ENCODE results near the gene POU6F2.
"Not testable (repeated sequence)": the region's sequence is repeated elsewhere in the genome, so short reads cannot be mapped to it uniquely, and the experiment has no call there.

Gene POU6F2

GRCh38 chr7:39001595-39001994 is 23.9 kb downstream of the POU6F2 start:
- DNase-seq (ENCODE audit: low read depth in 2 of 2) = no peak

- no peak for DNase-seq (ENCODE audit: low read depth in 2 of 2)
Observed at GRCh38 chr7:39002755-39003154, 25.0 kb downstream of the POU6F2 start.

DNA sequence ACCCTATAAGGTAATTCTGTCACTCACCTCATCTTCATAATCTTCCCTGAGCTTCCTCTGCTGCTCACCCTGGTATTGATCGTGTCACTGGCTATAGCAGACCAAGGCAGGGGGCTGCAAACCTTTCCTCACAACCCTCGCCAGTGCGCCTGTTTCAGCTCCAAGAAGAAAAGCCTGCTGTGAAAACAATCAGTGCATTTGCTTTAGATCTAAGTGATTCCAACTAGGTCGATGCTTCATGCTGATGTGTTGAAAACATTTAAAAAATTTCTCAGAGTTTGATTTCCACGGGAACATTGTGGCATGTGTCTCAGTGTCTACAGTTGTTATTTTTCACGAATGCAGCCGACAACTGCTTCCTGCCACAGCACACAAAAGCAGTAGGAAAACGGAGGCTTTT is 27.3 kb downstream of the POU6F2 start:
- DNase-seq (ENCODE audit: low read depth in 2 of 2) = no peak

DNA sequence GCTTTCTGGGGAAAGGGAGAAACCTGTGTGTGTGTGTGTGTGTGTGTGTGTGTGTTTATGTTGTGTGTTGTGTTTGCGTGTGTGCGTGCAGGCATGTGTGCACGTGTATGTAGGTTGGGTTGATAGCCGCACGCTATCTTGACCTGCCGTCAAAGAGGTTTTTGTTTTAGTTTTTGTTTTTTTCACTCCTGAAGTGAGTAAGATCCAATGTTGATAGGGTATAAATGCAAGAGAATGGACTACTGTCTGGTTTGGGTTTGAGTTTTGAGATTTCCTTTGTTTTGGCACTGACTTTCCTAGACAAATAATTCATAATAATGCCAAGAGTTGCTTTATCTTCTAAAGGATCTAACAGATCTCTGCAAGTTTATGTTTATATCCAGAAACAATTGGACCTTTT is 27.8 kb downstream of the POU6F2 start:
- DNase-seq (ENCODE audit: low read depth in 2 of 2) = no peak

GRCh38 chr7:39013049-39013939 is 35.6 kb downstream of the POU6F2 start:
- not testable (repeated sequence) for DNase-seq (ENCODE audit: low read depth in 2 of 2)

DNA sequence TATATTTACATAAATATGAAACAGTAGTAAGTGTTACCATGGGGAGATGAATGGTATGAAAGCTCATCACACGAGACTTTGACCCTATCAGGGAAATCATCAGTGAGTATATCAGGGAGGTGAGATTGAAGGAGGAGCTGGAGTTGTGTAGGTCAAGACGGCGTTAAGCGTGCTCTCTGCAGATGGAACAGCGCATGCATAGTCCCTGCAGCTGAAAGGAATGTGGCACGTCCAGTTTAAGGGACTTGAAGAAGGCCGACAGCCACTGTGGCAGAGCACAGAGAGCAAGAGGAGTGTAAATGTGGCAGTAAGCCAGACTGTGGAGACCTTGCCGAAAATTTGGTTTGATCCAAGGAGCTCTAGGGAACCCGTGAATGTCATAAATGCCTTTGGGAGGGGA is 38.9 kb downstream of the POU6F2 start:
- DNase-seq (ENCODE audit: low read depth in 2 of 2) = no peak

DNA sequence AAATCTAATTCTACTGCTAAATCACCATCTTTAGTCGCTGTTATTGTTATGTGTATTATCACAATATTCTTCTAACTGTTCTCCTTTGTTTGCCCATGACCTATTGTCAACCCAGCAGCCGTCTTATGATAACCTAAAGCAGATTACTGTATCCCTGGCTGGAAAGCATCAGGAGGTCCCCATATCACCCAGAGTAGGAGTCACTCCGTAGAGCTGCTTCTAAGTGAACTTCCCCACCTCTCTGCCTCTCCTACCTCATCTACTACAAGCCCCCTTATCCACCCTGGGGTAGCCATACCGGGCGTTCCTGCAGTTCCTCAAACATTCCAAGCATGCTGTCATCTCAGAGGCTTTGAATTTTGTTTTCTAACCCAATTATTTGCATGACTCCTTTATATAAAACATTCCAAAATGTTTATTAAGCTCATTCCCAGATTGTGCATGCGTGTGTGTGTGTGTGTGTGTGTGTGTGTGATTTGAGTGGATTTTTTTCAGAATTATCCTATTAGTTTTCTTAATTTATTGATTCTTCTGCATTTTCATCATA is 39.7 kb downstream of the POU6F2 start:
- no peak for DNase-seq (ENCODE audit: low read depth in 2 of 2)

GRCh38 chr7:39022796-39023195 is 45.1 kb downstream of the POU6F2 start:
- DNase-seq (ENCODE audit: low read depth in 2 of 2) = no peak

DNA sequence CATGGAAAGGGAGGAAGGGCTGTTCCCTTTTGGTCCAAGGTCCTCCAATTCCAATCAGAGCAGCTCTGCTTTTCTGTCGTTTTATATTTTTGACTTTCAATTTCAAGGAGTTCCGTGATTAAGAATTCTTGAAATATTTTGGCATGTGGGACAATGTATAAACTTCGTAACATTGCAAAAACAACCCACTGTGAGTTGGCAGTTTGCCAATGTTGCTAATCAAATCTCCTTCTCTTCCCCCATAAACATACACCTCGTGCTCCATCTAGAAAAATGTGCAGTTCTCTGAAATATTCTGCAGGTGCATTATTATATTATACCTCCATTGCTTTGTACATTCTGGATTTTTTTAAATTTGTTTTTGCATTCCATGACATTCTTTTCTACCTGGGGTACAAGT is 49.8 kb downstream of the POU6F2 start:
- DNase-seq (ENCODE audit: low read depth in 2 of 2) = no peak

DNA sequence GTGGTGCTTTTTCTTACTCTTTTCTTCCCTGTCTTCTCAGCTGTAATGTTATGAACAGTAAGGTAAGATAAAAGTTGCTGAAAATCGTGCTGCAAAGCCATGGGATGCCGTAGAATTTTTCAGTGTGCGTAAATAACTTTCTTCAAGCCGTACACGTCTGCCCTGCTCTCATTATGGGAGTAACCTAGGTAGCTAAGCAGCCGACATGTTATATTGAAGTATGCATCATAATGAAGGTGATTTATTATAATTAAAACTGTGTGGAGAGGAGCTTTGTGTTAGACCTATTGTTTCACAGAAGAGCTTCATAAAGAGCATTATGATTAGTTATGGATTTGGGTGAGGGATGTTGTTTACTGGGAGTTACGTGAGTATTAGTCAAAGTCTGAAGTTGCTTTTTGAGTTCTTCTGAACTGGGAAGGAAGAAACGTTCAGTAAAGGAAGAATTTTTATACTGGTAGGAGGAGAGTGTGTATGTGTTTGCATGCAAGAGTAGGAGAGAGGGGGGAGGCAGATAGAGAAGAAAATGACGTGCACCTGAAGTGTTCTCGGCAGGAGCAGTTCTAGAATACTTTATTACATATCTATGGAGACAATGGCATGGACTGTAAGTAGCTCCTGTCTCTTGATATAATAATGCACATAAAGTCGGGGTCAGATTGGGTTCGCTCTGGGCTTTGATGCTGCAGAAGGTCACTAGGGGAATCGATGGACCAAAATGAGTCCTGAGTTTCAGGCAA is 56.3 kb downstream of the POU6F2 start:
- DNase-seq (ENCODE audit: low read depth in 2 of 2) = no peak

DNA sequence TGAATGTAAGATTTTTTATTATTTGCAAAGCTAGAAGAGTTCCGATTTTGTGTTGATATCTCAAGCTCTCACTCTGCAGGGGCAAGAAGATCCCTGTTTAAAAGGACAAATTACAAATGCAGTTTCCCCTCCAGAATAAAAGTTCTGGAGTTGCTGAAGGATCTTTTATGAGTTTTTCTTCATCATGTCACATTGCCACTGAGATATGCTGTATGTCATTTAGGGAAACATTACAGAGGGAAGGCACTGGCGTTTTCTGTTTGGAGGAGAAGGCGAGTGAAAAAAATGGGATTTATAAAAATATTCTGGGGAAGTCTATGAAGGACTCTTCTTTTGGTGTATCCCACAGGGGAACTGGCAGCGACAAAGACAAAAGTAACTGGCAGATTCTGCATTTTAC is 57.4 kb downstream of the POU6F2 start:
- no peak for DNase-seq (ENCODE audit: low read depth in 2 of 2)

GRCh38 chr7:39035903-39036302 is 58.2 kb downstream of the POU6F2 start:
- no peak for DNase-seq (ENCODE audit: low read depth in 2 of 2)

DNA sequence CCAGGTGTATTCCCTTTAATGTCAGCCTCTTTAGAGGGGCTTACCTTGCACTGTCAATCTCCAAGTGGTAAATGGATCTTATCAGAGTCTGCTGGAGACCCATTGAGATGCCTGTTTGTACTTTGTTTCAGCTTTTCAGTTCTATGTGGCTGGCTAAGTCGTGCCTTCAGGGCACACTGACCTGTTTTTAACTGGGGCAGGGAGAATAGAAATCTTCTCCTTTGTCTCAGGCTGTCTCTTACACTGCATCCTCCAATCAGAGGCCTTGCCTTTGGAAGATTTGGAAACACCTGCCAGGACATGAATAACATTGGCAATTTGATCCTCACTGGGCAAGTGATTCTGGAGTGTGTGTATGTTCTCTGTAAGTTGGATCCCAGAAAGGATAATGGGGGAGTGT is 65.0 kb downstream of the POU6F2 start:
- no peak for DNase-seq (ENCODE audit: low read depth in 2 of 2)

- DNase-seq (ENCODE audit: low read depth in 2 of 2) = no peak
Observed at GRCh38 chr7:39043531-39043930, 65.8 kb downstream of the POU6F2 start.

DNA sequence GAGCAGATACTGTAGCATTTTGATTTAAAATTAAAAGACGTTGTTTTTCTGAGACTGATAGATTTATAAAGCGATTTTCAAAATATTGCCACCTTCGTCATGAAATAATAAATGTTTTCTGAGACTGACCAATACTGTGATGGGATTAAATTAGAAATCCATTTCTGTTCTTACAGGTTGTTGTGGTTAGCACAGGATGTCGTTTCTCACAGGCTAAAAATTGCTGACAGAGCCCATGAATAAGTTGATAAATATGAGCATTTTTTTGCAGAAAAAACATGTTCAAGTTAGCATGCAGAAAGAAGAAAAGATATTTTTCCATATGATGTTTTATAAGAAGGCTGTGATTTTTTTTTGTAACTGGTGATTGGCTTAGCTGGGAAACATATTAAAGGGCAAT is 66.8 kb downstream of the POU6F2 start:
- no peak for DNase-seq (ENCODE audit: low read depth in 2 of 2)

DNA sequence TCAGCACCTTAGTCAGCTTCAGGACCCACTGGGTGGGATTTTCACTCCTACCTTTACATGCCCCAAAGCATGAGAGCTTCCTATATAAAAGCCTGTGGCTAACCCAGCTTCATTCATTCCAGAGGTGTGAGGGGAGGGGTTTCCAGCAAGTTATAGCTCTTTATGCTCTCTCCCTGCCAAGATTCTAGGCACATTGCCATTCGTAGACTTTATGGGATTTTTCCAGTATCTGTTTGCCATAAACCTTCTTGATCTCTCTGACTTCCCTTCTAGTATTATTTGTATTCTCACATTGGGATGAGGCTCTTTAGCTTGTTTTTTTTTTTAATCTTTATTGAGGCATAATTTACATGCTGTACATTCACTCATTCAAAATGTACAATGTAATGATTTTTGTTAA is 67.5 kb downstream of the POU6F2 start:
- DNase-seq (ENCODE audit: low read depth in 2 of 2) = no peak

GRCh38 chr7:39051279-39051678 is 73.6 kb downstream of the POU6F2 start:
- DNase-seq (ENCODE audit: low read depth in 2 of 2) = no peak

DNA sequence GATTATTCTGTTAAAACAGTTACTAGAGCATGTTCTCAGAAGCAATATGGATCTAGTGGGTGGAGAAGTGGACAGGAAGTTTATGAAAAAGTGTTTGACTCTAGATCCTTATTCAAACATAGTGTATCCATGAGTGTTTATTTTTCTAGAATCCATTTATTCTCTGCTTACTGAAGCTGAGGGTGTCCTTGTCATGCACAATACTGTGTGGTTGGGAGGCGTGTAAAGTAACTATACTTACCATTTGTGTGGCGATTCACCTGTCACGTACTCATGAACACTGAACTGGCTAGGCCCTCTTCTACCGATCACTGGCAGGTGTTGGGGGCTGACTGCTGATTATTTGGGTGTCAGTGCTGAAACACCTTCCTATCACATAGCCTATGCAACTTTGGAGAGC is 74.0 kb downstream of the POU6F2 start:
- no peak for DNase-seq (ENCODE audit: low read depth in 2 of 2)

DNA sequence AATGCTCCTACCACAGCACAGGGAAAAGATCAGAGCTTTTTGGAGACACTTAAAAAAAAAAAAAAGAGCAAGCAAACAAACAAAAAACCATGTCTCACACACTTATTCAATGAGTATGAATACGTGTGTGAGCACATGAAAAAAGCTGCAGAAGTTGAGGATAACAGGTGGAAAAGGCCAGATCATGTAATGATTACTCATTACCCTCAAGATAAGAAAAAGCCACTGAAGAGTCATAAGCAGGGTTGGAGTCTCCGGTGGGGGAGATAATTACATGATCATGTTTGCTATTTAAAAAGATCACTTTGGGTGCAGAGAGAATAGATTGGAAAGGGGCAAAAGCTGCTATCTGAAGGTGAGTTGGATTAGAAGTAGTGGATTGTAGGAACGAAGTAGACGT is 77.0 kb downstream of the POU6F2 start:
- DNase-seq (ENCODE audit: low read depth in 2 of 2) = no peak

DNA sequence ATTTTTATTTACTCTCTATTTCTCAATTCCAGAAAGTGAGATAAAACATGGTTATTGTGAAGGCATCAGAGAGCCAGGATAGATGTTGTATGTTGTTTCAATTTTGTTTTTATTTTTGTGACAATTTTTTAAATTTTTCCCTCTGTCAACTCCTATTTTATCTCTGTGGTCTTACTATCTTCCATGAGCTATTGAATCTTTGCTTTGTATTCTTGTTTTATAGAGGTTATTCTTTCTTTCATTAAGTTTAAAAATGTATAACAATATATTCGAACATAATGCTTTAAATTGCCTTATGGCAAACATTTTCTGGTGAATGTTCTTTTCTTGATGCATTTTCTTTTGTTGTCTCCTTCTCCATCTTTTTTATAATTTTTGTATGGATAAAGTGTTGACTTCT is 78.4 kb downstream of the POU6F2 start:
- no peak for DNase-seq (ENCODE audit: low read depth in 2 of 2)

- no peak for DNase-seq (ENCODE audit: low read depth in 2 of 2)
Observed at GRCh38 chr7:39062811-39063210, 85.1 kb downstream of the POU6F2 start.

GRCh38 chr7:39069031-39069430 is 91.3 kb downstream of the POU6F2 start:
- no peak for DNase-seq (ENCODE audit: low read depth in 2 of 2)
